Activated CD4-positive, alpha-beta T cell treated with anti-CD3 and anti-CD28 coated beads, Interleukin-2, amount 50 U/mL, for 4 hours (primary cell): ENCODE measurements around the gene GPAM.
"Not testable (repeated sequence)": the region's sequence is repeated elsewhere in the genome, so short reads cannot be mapped to it uniquely, and the experiment has no call there.

Source experiments
- DNase-seq, 2 experiments: peaks; one replicate each; pipeline ENCODE4 v3.0.0-alpha.2; 2020

GPAM gene, protein sequence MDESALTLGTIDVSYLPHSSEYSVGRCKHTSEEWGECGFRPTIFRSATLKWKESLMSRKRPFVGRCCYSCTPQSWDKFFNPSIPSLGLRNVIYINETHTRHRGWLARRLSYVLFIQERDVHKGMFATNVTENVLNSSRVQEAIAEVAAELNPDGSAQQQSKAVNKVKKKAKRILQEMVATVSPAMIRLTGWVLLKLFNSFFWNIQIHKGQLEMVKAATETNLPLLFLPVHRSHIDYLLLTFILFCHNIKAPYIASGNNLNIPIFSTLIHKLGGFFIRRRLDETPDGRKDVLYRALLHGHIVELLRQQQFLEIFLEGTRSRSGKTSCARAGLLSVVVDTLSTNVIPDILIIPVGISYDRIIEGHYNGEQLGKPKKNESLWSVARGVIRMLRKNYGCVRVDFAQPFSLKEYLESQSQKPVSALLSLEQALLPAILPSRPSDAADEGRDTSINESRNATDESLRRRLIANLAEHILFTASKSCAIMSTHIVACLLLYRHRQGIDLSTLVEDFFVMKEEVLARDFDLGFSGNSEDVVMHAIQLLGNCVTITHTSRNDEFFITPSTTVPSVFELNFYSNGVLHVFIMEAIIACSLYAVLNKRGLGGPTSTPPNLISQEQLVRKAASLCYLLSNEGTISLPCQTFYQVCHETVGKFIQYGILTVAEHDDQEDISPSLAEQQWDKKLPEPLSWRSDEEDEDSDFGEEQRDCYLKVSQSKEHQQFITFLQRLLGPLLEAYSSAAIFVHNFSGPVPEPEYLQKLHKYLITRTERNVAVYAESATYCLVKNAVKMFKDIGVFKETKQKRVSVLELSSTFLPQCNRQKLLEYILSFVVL

DNA sequence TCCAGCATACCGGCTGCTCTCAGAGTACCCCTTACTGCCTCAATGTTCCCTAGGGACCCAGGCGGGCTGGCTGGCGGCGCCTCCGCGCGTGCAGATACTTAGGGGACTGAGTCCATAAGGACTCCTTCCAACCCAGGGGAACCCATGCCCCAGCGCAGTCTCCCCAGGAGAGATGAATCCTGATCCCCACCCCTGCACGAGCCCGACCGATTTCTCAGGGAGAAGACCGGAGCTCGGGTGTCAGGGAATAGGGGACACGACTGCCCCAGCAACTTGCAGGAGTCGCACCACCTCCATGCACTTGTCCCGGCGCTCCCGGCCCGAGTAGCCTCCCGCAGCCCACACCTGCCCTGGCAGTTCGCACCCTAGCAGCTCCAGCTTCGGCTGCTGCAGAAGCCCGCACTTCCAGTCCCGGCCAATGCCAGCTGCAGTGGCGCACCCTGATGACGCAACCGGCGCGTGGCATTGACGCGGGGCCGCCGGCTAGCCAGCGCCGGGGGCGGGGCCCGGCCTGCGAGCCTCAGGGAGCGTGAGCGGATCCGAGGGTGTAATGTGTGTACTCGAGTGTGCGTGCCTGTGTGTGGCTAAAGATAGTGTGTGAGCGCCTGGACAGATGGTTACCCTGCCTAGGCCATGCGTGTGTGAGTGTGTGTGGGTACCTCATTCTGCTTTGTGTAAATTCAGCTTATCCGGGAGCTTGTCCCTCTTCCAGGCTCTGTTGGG, at the start of gene GPAM:
GPAM (minus strand) TSS at position 437 of the 723 bp plus-strand sequence. CDS start 1,981 bp downstream, outside the sequence.
- DNase-seq: peak; percentile 98

- DNase-seq: no peak
Measured at GRCh38 chr10:112232670-112233069, 49.1 kb upstream of the GPAM start.

- DNase-seq: no peak
Measured at GRCh38 chr10:112231602-112232400, 48.2 kb upstream of the GPAM start.

GRCh38 chr10:112230325-112230988, 46.9 kb upstream of the GPAM start:
- no peak for DNase-seq

DNA sequence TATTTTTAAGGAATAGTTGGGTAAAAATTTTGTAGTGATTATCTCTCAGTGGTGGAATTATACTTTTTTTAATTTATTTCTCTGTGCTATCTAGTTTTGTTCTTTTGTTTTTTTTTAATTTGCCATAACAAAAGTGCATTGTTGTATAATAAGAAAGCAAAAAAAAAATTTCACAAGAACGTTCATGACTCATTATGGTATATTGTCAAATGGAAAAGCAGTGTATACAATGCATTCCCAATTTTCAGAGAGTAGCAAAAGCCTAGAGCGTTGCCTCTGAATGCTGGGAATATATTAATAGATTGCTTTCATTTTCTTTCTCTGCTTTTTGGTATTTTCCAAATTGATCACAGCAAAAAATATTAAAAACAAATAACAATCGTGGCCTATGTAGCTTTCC, 46.3 kb upstream of the GPAM start:
- no peak for DNase-seq

GRCh38 chr10:112229096-112229495, 45.5 kb upstream of the GPAM start:
- DNase-seq: no peak

- not testable (repeated sequence) for DNase-seq
Measured at GRCh38 chr10:112228366-112229088, 45.0 kb upstream of the GPAM start.

DNA sequence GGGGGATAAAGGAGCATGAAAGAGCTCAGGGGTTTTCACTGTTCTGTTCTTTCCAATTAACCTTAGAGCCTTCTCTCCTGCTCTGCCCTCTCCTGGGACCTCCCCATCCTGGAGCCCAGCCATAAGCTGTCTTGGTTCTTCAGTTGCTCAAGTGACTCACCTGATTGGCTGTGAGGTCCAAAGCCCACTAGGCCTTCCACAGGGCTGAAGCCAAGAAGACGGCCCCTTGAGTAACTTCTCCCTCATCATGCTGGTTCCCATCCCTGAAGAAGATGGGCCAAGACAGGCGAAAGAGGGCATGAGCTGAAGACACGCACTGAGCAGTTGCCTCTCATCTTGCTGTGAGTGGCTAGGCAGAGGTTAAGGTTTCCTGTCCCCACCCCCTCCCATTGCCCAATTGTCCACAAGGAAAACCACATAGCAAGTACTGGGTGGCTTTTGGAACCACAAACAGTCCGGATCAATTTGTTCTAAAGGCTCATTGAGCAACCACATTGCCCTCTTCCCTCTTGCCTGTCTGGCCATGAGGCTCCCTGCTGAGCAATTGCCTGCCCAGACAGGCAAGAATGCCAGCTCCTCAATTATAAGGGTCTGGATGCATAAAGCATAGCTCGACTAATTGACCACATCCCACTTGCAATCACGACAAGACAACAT, 43.9 kb upstream of the GPAM start:
- DNase-seq: no peak

DNA sequence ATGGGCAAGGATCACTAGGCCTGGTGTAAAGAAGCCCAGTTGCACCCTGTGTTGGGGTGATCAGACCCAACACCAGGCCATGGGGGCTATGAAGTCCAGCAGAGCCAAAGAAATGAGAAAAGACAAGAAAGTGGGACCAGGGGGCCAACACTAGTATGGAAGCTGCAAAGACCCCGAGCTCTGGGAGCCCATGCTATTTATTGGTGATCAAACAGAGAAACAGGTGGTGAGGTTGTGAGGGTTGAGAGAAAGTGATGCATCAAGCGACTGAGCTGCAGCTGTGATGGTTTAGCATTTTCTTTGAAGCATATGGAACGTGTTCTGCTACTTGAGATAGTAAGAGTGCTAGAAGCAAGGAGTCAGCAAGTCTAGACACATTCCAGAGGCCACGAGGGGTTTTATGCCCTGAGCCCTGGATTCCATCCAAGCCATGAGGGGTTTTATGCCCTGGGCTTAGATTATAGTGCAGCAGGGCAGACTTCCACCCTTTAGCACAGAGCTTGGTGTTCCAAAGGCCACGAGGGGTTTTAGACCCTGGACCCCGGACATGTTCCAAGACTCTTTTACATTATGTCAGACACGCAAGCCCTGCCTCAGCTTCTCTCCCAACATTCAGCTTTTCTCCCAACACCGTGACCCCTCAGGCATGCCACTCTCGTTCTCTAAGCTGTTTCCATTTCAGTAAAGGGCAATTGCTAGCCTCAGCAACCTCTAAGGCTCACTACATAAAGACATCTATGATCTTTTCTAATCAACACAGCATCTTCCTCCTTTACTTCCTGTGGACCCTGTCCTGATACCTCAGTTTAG, 43.1 kb upstream of the GPAM start:
- DNase-seq: no peak

DNA sequence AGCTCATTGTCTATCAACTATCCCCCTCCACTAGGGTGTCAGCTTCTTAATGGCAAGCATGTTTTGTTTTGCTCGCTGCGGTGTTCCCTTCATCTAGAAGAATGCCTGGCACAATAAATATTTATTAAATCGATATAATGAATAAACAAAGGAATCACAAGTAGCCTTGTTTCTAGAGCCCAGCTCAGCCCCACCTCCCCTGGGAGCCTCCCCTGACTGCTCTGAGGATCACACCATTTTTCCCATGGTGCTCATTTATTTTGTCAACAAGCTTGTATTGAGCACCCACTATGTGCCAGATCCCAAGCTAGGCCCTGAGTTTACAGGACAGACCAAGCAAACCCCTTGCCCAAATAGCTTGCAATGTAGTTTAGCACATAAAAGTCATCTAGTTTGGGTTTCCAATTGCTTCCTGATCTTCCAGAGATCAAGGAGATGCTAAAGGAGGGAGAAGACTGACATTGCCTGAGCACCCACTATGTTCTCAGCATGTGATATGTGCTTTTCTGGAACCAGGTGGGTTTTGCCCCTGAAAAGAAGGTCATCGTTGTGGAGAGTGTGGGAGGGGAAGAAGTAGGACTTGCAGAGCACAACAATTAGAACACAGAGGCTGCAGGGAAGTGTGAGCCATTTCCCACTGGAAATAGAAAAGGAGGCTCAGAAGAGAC, 42.3 kb upstream of the GPAM start:
- DNase-seq: no peak

DNA sequence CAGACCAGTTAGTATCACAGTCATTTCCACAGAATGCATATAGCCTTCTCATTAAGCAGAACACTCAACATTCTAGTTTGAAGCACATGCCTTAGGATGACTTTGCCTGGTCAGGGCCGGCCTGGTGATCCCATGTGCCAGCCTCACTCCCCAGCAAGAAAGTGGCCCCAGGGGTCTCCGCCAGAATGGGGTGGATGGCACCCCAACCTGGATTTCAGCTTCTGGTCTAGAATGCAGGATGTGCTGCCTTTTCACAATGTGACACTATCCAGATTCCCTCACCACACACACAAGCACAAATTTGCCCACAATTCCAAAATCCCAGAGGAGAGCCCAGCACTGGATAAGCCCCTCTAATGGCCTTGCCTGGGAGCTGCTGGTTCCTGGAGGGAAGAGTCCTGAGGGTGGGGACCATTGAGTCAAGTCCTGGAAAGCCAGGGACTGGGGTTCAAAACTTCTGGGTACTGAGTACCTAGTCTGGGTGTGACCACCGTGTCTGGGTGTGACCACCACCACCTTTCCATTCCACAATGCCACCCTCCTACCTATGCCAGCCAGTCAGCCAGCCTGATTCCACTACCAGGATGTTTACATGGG, 41.5 kb upstream of the GPAM start:
- DNase-seq: no peak

GRCh38 chr10:112223725-112224124, 40.2 kb upstream of the GPAM start:
- DNase-seq: no peak

- no peak for DNase-seq
Measured at GRCh38 chr10:112222799-112223198, 39.2 kb upstream of the GPAM start.

DNA sequence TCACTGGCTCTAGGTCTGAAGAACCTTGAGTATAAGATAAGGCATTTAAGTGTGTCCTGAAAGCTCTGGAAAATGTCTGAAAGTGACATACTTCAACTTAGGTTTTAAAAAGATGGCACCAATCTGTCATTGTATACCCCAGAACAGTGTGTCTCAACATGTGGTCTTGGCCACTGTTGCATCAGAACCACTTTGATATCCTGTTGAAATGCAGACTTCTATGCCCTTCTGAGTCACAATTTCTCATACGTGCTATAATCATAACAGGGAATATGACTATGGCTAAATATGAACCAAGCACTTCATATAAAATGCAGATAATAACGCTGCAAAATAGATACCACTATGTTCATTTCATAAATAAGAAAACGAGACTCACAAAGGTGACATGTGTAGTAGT, 38.0 kb upstream of the GPAM start:
- no peak for DNase-seq

DNA sequence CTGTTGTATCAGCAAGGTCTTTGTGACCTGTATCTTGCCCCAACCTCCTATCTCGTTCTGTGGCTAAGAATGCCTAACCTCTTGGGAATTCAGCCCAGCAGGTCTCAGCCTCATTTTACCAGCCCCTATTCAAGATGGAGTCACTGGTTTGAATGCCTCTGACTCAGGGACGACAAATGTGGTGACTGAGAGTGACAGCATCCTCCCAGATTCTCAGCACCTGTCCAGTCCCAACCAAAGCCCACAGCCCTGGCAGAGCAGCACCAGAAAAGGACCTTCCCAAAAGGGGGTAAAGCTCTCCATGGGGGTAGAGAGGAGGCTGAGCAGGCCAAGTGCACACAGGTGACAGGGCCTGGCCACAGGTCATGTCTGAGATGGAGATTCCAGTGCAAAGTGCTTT, 35.4 kb upstream of the GPAM start:
- DNase-seq: no peak

DNA sequence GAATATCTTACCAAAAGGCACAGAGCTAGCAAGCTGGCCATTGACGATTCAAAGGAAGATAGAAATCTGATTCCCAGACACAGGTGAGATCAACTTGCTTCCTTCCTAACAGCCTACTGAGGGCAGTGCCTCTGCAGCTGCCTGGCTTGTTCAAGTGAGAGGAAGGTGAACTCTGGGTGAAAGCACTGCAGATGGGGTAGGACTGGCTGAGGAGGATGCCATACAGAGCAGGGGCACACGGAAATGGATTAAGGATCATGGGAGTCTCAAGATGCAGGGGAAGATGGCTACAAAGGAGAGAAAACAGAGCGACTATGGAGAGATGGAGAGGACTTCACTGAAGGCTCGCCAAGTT, 34.4 kb upstream of the GPAM start:
- DNase-seq: no peak

- no peak for DNase-seq
Measured at GRCh38 chr10:112217386-112218035, 33.9 kb upstream of the GPAM start.

DNA sequence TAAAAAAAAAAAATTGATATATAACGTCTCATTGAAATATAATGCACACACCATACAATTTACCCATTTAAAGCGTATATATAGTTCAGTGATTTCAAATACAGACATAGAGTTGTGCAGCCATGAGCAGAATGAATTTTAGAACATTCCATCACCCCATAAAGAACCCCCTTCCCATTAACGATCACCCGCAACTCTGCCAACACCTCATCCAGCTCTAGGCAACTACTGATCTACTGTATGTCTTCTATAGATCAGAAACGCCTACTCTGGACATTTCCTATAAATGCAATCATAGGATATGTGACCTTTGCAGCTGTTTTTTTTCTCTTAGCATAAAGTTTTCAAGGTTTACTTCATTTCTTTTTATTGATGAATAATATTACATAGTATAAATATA, 33.4 kb upstream of the GPAM start:
- DNase-seq: no peak
